H7 (cell line): ENCODE measurements around the gene CCDC12. TPM values are rescaled to one million over a fixed set of nuclear protein-coding genes. Genes with fewer than 3 reads are reported as not detected.

ENCODE experiments used
- DNase-seq: peaks from one replicate; pipeline ENCODE4 v3.0.0; 2012
- H3K27me3 ChIP-seq: 2 replicates; pipeline ENCODE4 v1.6.0; 2011; ENCODE audit warnings: mild to moderate bottlenecking, low read length; ENCODE audit not compliant: control insufficient read depth, insufficient read depth
- H3K36me3 ChIP-seq: replicated peaks from 2 replicates; pipeline ENCODE4 v1.5.1; 2011; ENCODE audit warnings: low read length; ENCODE audit not compliant: control insufficient read depth, insufficient read depth
- H3K4me3 ChIP-seq: 2 replicates; pipeline ENCODE4 v1.5.1; 2011; ENCODE audit warnings: low read depth, mild to moderate bottlenecking, control low read depth, low read length, moderate library complexity; ENCODE audit not compliant: insufficient read depth
- total RNA-seq: library from RNA; depleted of rRNA; stranded (reverse); fragments of >200 nt; shearing (Covaris generic); gene quantifications from 2 replicates; pipeline ENCODE4 v1.2.3, GENCODE V29; 2014

Gene CCDC12
- total RNA-seq, 1 experiment from 2014 or later = 40.0 TPM

GRCh38 chr3:46942076-46942475, 34.5 kb downstream of the CCDC12 start:
- Histone ChIP-seq H3K4me3 (no peak overlapping the region), H3K36me3 (peaks cover 11% of the 10 kb centered on the region), H3K27me3 (no peaks in the 10 kb centered on the region)
- DNase-seq = no peak

GRCh38 chr3:46939578-46940445, 36.7 kb downstream of the CCDC12 start:
- DNase-seq = no peak
- Histone ChIP-seq H3K27me3 (no peaks in the 10 kb centered on the region), H3K4me3 (no peak overlapping the region), H3K36me3 (peaks cover 12% of the 10 kb centered on the region)

GRCh38 chr3:46938118-46938517, 38.4 kb downstream of the CCDC12 start:
- Histone ChIP-seq H3K4me3 (no peak overlapping the region), H3K36me3 (peaks cover 12% of the 10 kb centered on the region), H3K27me3 (no peaks in the 10 kb centered on the region)
- DNase-seq = no peak

- Histone ChIP-seq H3K36me3 (peaks cover 12% of the 10 kb centered on the region), H3K27me3 (no peaks in the 10 kb centered on the region), H3K4me3 (no peak overlapping the region)
- no peak for DNase-seq
Measured at GRCh38 chr3:46936733-46937250, 39.8 kb downstream of the CCDC12 start.

- no peak for DNase-seq
- H3K36me3 ChIP-seq = peaks cover 12% of the 10 kb centered on the region
- H3K27me3 ChIP-seq = no peaks in the 10 kb centered on the region
- H3K4me3 ChIP-seq = no peak overlapping the region
Measured at GRCh38 chr3:46935989-46936558, 40.5 kb downstream of the CCDC12 start.

- peak; percentile 89 for DNase-seq
- Histone ChIP-seq H3K36me3 (peaks cover 8% of the 10 kb centered on the region), H3K27me3 (no peaks in the 10 kb centered on the region), H3K4me3 (no peak overlapping the region)
Measured at GRCh38 chr3:46935168-46935858, 41.2 kb downstream of the CCDC12 start.

GRCh38 chr3:46934498-46935167, 41.9 kb downstream of the CCDC12 start:
- peaks cover 6% of the 10 kb centered on the region for H3K36me3 ChIP-seq
- H3K27me3 ChIP-seq = no peaks in the 10 kb centered on the region
- no peak for DNase-seq
- H3K4me3 ChIP-seq = no peak overlapping the region

GRCh38 chr3:46934072-46934471, 42.5 kb downstream of the CCDC12 start:
- no peak for DNase-seq
- H3K4me3 ChIP-seq = no peak overlapping the region
- H3K36me3 ChIP-seq = peaks cover 7% of the 10 kb centered on the region
- no peaks in the 10 kb centered on the region for H3K27me3 ChIP-seq

GRCh38 chr3:46933261-46933660, 43.3 kb downstream of the CCDC12 start:
- DNase-seq = no peak
- H3K36me3 ChIP-seq = peaks cover 5% of the 10 kb centered on the region
- no peak overlapping the region for H3K4me3 ChIP-seq
- H3K27me3 ChIP-seq = no peaks in the 10 kb centered on the region

- DNase-seq = no peak
- Histone ChIP-seq H3K27me3 (no peaks in the 10 kb centered on the region), H3K4me3 (no peak overlapping the region)
Measured at GRCh38 chr3:46932455-46933225, 43.9 kb downstream of the CCDC12 start.

GRCh38 chr3:46931631-46932331, 44.8 kb downstream of the CCDC12 start:
- no peak overlapping the region for H3K4me3 ChIP-seq
- no peak for DNase-seq
- H3K36me3 ChIP-seq = peaks cover 6% of the 10 kb centered on the region
- H3K27me3 ChIP-seq = no peaks in the 10 kb centered on the region

More at GRCh38 chr3:46932455-46933225, 43.9 kb downstream of the CCDC12 start:
- peaks cover 4% of the 10 kb centered on the region for H3K36me3 ChIP-seq

GRCh38 chr3:46930945-46931403, 45.6 kb downstream of the CCDC12 start:
- no peak for DNase-seq
- Histone ChIP-seq H3K4me3 (no peak overlapping the region), H3K36me3 (peaks cover 8% of the 10 kb centered on the region), H3K27me3 (no peaks in the 10 kb centered on the region)
